CD8-positive, alpha-beta memory T cell (primary cell): ENCODE data around the gene MRPL24. TPM values are rescaled to one million over a fixed set of nuclear protein-coding genes. Genes with fewer than 3 reads are reported as not detected.

Source experiments
- CTCF ChIA-PET: fragments of 350-600 bp; sonication (Branson Sonifier 250); formaldehyde crosslinking; loops from one replicate; lab custom pipeline; 2021; ENCODE audit warnings: antibody characterized with exemption; lab: Charles Lee
- POLR2A ChIA-PET: fragments of 350-600 bp; sonication (Branson Sonifier 250); formaldehyde crosslinking; loops from one replicate; lab custom pipeline; 2021; ENCODE audit warnings: antibody characterized with exemption; lab: Charles Lee
- DNase-seq, 5 donors: peaks; one replicate each; pipeline versions ENCODE4 v3.0.0 to v3.0.0-alpha.2; 2020 to 2022; ENCODE audit warnings: mixed read lengths in 1 of 5
- H3K27ac ChIP-seq: one replicate; pipeline ENCODE4 v1.7.0; 2013; ENCODE audit warnings: low read depth, mild to moderate bottlenecking, low read length, moderate library complexity
- H3K27me3 ChIP-seq: 2 replicates; pipeline ENCODE4 v1.7.0; 2013; ENCODE audit warnings: low read length, mild to moderate bottlenecking; ENCODE audit not compliant: insufficient read depth, poor library complexity, severe bottlenecking
- H3K36me3 ChIP-seq: 2 replicates; pipeline ENCODE4 v1.7.0; 2013; ENCODE audit warnings: mild to moderate bottlenecking, low read length, moderate library complexity; ENCODE audit not compliant: insufficient read depth
- H3K4me1 ChIP-seq: 2 replicates; pipeline ENCODE4 v1.7.0; 2013; ENCODE audit warnings: mild to moderate bottlenecking, low read length, moderate library complexity; ENCODE audit not compliant: insufficient read depth
- H3K4me3 ChIP-seq: 2 replicates; pipeline ENCODE4 v1.7.0; 2013; ENCODE audit warnings: mild to moderate bottlenecking, low read length
- H3K9me3 ChIP-seq: 2 replicates; pipeline ENCODE4 v1.7.0; 2013; ENCODE audit warnings: mild to moderate bottlenecking, low read length
- H3K27ac Mint-ChIP-seq, 8 donors: one replicate each; pipeline ENCODE4 v1.8.0; 2020 to 2021; ENCODE audit warnings: mixed read lengths in 8 of 8, mild to moderate bottlenecking in 6 of 8, inconsistent platforms in 3 of 8, moderate library complexity in 3 of 8
- H3K27me3 Mint-ChIP-seq, 2 donors: one replicate each; pipeline ENCODE4 v1.8.0; 2020 to 2021; ENCODE audit warnings: mixed read lengths in 2 of 2, mild to moderate bottlenecking in 1 of 2, moderate library complexity in 1 of 2
- H3K36me3 Mint-ChIP-seq, 3 donors: one replicate each; pipeline ENCODE4 v1.8.0; 2020 to 2021; ENCODE audit warnings: mixed read lengths in 3 of 3, inconsistent platforms in 1 of 3, mild to moderate bottlenecking in 1 of 3
- H3K4me1 Mint-ChIP-seq, 3 donors: one replicate each; pipeline ENCODE4 v1.8.0; 2020 to 2021; ENCODE audit warnings: mixed read lengths in 3 of 3, inconsistent platforms in 1 of 3, mild to moderate bottlenecking in 1 of 3
- H3K4me3 Mint-ChIP-seq, 7 donors: one replicate each; pipeline ENCODE4 v1.8.0; 2020 to 2021; ENCODE audit warnings: mixed read lengths in 7 of 7, mild to moderate bottlenecking in 6 of 7, moderate library complexity in 4 of 7, inconsistent platforms in 2 of 7
- H3K9me3 Mint-ChIP-seq, 5 donors: one replicate each; pipeline ENCODE4 v1.8.0; 2020 to 2022; ENCODE audit warnings: mixed read lengths in 5 of 5, mild to moderate bottlenecking in 3 of 5, moderate library complexity in 2 of 5, inconsistent platforms in 1 of 5
- polyA plus RNA-seq: library from polyadenylated mRNA; unstranded; fragments of 300-500 nt; fragmentation: Illumina TruSeq; gene quantifications from one replicate; pipeline ENCODE4 v1.2.3, GENCODE V29; 2021
- total RNA-seq, 2 experiments: library from RNA; stranded (reverse); gene quantifications; one replicate each; pipeline ENCODE4 v1.2.3, GENCODE V29; 2021

Gene MRPL24
- total RNA-seq (100 to 1,000 TPM; 122 to 131 TPM), polyA plus RNA-seq (92.2 TPM)

DNA sequence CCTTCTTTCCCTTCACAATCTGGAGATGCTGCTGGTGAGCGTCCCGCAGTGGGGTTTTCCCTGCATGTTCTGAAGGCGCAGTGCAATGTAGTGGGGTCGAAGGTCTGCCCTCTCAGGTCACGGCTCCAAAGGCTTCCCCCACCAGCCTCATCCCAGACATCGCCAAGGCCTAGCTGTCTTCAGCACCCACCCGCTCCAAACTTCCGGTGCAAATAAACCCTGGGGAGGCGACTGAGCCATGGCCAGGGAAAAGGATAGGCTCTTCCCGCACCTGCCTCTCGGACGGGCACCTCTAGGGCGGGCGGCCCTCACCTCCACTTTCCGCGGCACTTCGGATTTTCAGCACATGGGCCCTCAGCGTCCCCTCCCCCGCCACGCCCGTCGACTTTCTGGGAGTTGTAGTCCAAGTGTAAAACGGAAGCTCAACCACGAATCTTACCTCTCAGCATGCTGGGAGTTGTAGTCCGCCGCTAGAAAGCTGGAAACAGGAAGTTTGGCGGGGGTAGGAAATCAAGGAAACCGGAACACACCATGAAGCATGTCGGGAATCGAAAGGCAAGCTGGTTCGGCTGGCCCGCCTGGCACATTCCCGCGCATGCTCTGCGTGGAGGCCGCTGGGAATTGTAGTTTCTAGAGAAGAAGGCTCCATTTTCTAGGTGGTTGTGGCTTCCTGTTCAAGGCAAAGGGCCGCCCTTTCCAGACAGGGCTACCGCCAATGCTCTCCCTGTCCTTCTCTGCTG lies at the start of gene MRPL24:
Gene MRPL24 (minus strand): TSS at position 348 of the 740 bp plus-strand sequence. CDS start 2,384 bp downstream, outside the sequence.
- H3K4me3 ChIP-seq = peak within 1 kb of the TSS; percentile 76
- ChIA-PET CTCF (interaction anchor here (1.0 to 7.1 kb wide), 9 partner anchors 10 to 132 kb away, joined by 3 to 58 read pairs (median 8); partner anchors contain the start of genes HDGF, ISG20L2, METTL25B and NTRK1), POLR2A (interaction anchor here (0.6 to 2.9 kb wide), 5 partner anchors 11 to 76 kb away, joined by 3 to 45 read pairs (median 42); partner anchors contain the start of genes HDGF, ISG20L2, METTL25B and PRCC)
- no peaks in the 10 kb centered on the region for H3K27me3 ChIP-seq
- Mint-ChIP-seq H3K9me3 (no peaks in the 10 kb centered on the region), H3K27me3 (no peaks in the 10 kb centered on the region), H3K27ac (peak within 1 kb of the TSS; percentile 92 to 99 (median 98)), H3K36me3 (peaks cover 3 to 70% (median 6%) of the 10 kb centered on the region in 3 donors), H3K4me1 (peaks cover 27 to 40% (median 40%) of the 10 kb centered on the region in 3 donors), H3K4me3 (peak within 1 kb of the TSS; percentile 93 to 97 (median 94))
- DNase-seq = peak; percentile 90 to 99 (median 97)
- H3K27ac ChIP-seq = peak within 1 kb of the TSS; percentile 62
- no peaks in the 10 kb centered on the region for H3K9me3 ChIP-seq
- H3K4me1 ChIP-seq = peaks cover 29% of the 10 kb centered on the region
- H3K36me3 ChIP-seq = peaks cover 18% of the 10 kb centered on the region

GRCh38 chr1:156789621-156790318 lies 48.9 kb upstream of the MRPL24 start:
- Histone ChIP-seq H3K9me3 (no peaks in the 10 kb centered on the region), H3K4me1 (no peaks in the 10 kb centered on the region), H3K36me3 (peaks cover 38% of the 10 kb centered on the region), H3K27ac (no peak overlapping the region), H3K27me3 (no peaks in the 10 kb centered on the region), H3K4me3 (no peak overlapping the region)
- no peak for DNase-seq
- Mint-ChIP-seq H3K27me3 (peaks cover 0 to 2% of the 10 kb centered on the region in 2 donors), H3K9me3 (no peaks in the 10 kb centered on the region), H3K4me3 (no peak overlapping the region), H3K36me3 (peaks cover 9 to 84% (median 31%) of the 10 kb centered on the region in 3 donors), H3K4me1 (peaks cover 7 to 10% (median 10%) of the 10 kb centered on the region in 3 donors), H3K27ac (peak overlapping the region in 3 of 8 donors; percentile 46 to 86 (median 67))
- ChIA-PET POLR2A (interaction anchor here (0.7 kb wide), 1 partner anchor 12 kb away, joined by 3 read pairs; no protein-coding TSS in a partner anchor), CTCF (interaction anchor here (2.2 to 3.7 kb wide), 2 partner anchors 64 to 70 kb away, joined by 6 to 18 read pairs; partner anchors contain the start of gene NTRK1)

DNA sequence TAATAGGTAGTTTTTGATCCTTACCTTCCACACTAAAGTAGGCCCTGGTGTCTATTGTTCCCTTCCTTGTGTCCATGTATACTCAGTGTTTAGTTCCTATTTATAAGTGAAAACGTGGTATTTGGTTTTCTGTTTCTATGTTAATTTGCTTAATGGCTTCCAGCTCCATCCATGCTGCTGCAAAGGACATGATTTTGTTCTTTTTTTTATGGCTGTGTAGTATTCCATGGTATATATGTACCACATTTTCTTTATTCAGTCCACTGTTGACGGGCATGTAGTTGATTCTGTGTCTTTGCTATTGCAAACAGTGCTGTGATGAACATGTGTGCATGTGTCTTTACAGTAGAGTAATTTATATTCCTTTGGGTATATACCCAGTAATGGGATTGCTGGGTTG lies 47.2 kb upstream of the MRPL24 start:
- no peak overlapping the region for H3K4me3 ChIP-seq
- POLR2A ChIA-PET = interaction anchor here (0.7 kb wide), 1 partner anchor 660 kb away, joined by 3 read pairs; no protein-coding TSS in a partner anchor
- Mint-ChIP-seq H3K4me3 (no peak overlapping the region), H3K9me3 (no peaks in the 10 kb centered on the region), H3K27me3 (peaks cover 0 to 2% of the 10 kb centered on the region in 2 donors), H3K27ac (no peak overlapping the region), H3K36me3 (peaks cover 9 to 81% (median 24%) of the 10 kb centered on the region in 3 donors), H3K4me1 (peaks cover 7 to 10% (median 10%) of the 10 kb centered on the region in 3 donors)
- H3K4me1 ChIP-seq = no peaks in the 10 kb centered on the region
- H3K27ac ChIP-seq = no peak overlapping the region
- no peaks in the 10 kb centered on the region for H3K9me3 ChIP-seq
- CTCF ChIA-PET = interaction anchor here (0.8 to 2.2 kb wide), 3 partner anchors 50 to 71 kb away, joined by 3 to 6 read pairs (median 4); no protein-coding TSS in a partner anchor
- H3K27me3 ChIP-seq = no peaks in the 10 kb centered on the region
- DNase-seq = no peak
- peaks cover 41% of the 10 kb centered on the region for H3K36me3 ChIP-seq

GRCh38 chr1:156786640-156787039 lies 45.8 kb upstream of the MRPL24 start:
- ChIA-PET POLR2A (no interaction called here), CTCF (interaction anchor here (1.0 kb wide), 1 partner anchor 14 kb away, joined by 3 read pairs; no protein-coding TSS in a partner anchor)
- no peak for DNase-seq
- Mint-ChIP-seq H3K4me3 (no peak overlapping the region), H3K27ac (peak overlapping the region in 2 of 8 donors; percentile 42 to 88), H3K4me1 (peaks cover 14 to 18% (median 18%) of the 10 kb centered on the region in 3 donors), H3K27me3 (no peaks in the 10 kb centered on the region), H3K9me3 (no peaks in the 10 kb centered on the region), H3K36me3 (peaks cover 8 to 82% (median 26%) of the 10 kb centered on the region in 3 donors)
- Histone ChIP-seq H3K36me3 (peaks cover 27% of the 10 kb centered on the region), H3K4me3 (no peak overlapping the region), H3K27me3 (no peaks in the 10 kb centered on the region), H3K9me3 (no peaks in the 10 kb centered on the region), H3K27ac (no peak overlapping the region), H3K4me1 (no peaks in the 10 kb centered on the region)

DNA sequence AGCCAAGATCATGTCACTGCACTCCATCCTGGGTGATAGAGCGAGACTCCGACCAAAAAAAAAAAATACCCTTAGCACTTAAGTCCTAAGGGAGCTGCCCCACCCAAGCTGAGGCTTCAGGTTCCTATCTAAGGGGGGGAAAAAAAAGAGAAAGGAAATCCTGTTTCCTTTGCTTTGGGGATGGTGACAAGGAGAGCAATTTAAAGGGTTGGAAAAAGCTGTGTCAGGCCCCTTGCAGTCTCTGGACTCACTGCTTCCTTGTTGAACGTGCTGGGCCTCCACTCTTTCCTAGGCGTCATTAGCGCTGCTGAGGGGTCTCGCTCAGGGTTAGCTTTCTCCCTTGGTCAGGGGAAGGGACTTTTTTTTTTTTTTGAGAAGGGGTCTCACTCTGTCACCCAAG lies 44.6 kb upstream of the MRPL24 start:
- H3K4me3 ChIP-seq = no peak overlapping the region
- no peaks in the 10 kb centered on the region for H3K27me3 Mint-ChIP-seq
- H3K27me3 ChIP-seq = no peaks in the 10 kb centered on the region
- no peaks in the 10 kb centered on the region for H3K9me3 Mint-ChIP-seq
- H3K36me3 ChIP-seq = peaks cover 20% of the 10 kb centered on the region
- H3K27ac ChIP-seq = no peak overlapping the region
- no peaks in the 10 kb centered on the region for H3K4me1 ChIP-seq
- H3K4me3 Mint-ChIP-seq = no peak overlapping the region
- H3K27ac Mint-ChIP-seq = peak overlapping the region in 1 of 8 donors; percentile 72
- no peak for DNase-seq
- ChIA-PET CTCF (interaction anchor here (1.2 to 2.5 kb wide), 5 partner anchors 9 to 161 kb away, joined by 3 to 9 read pairs (median 4); no protein-coding TSS in a partner anchor), POLR2A (interaction anchor here (0.7 kb wide), 1 partner anchor 132 kb away, joined by 3 read pairs; no protein-coding TSS in a partner anchor)
- peaks cover 5 to 80% (median 29%) of the 10 kb centered on the region in 3 donors for H3K36me3 Mint-ChIP-seq
- no peaks in the 10 kb centered on the region for H3K9me3 ChIP-seq
- peaks cover 19 to 27% (median 21%) of the 10 kb centered on the region in 3 donors for H3K4me1 Mint-ChIP-seq

DNA sequence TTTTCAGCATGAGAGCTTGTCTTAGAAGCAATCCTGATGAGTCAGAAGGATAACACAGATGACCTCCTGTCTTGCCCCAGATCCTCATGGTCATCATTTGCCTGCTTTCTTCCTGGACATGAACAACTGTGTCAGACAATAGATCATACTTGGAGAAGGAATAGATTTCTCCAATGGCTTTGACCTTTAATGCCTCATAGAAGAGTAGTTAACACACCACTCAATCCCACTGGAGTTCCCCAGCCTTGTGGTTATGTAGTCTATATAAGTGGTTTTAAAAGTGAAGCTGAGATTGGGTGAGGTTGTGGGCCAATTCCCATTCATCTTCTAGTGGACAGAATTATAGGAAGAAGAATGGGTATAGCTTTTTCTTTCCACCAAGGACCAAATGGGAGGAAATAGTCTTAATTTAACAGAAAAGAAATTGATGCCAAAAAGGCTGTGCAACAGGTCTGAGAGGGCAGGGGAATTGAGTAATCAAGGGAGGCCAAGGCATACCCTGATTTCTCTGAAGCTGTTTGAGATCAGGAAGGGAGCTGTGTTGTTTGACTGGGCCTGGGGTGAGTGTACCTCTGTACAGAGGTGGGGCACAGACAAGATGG lies 40.8 kb upstream of the MRPL24 start:
- Mint-ChIP-seq H3K4me1 (peaks cover 28 to 35% (median 34%) of the 10 kb centered on the region in 3 donors), H3K4me3 (no peak overlapping the region), H3K9me3 (no peaks in the 10 kb centered on the region), H3K27me3 (no peaks in the 10 kb centered on the region), H3K36me3 (peaks cover 0 to 59% (median 15%) of the 10 kb centered on the region in 3 donors), H3K27ac (peak overlapping the region in 3 of 8 donors; percentile 8 to 73 (median 48))
- H3K4me1 ChIP-seq = peaks cover 16% of the 10 kb centered on the region
- ChIA-PET POLR2A (no interaction called here), CTCF (interaction anchor here (1.0 to 1.6 kb wide), 3 partner anchors 13 to 146 kb away, joined by 3 read pairs; no protein-coding TSS in a partner anchor)
- H3K27ac ChIP-seq = no peak overlapping the region
- no peak overlapping the region for H3K4me3 ChIP-seq
- H3K27me3 ChIP-seq = no peaks in the 10 kb centered on the region
- H3K36me3 ChIP-seq = peaks cover 10% of the 10 kb centered on the region
- DNase-seq = no peak
- H3K9me3 ChIP-seq = no peaks in the 10 kb centered on the region

DNA sequence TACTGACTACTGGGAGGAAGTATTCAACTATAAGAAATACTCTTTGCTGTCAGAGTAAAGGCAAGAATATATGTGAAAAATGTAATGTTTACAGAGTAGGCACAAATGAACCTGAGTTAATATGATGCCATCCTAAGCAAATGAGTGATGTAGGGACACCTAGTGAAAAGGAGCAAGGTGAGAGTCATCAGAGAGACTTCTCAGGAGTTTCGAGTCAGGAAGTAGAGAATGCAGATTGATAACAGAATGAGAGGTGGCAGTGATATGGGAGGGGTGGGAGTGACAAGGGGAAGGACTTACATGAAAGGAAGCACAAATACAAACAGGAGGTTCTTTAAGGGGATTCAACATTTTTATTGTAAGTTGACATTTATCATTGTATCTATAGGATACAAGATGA lies 36.7 kb upstream of the MRPL24 start:
- ChIA-PET POLR2A (no interaction called here), CTCF (interaction anchor here (1.4 kb wide), 1 partner anchor 82 kb away, joined by 3 read pairs; no protein-coding TSS in a partner anchor)
- Mint-ChIP-seq H3K36me3 (peaks cover 0 to 45% (median 13%) of the 10 kb centered on the region in 3 donors), H3K9me3 (no peaks in the 10 kb centered on the region), H3K27me3 (no peaks in the 10 kb centered on the region), H3K4me1 (peaks cover 47 to 59% (median 59%) of the 10 kb centered on the region in 3 donors), H3K4me3 (peak overlapping the region in 1 of 7 donors; percentile 51), H3K27ac (peak overlapping the region; percentile 18 to 84 (median 67))
- Histone ChIP-seq H3K4me1 (peaks cover 22% of the 10 kb centered on the region), H3K27me3 (no peaks in the 10 kb centered on the region), H3K9me3 (no peaks in the 10 kb centered on the region), H3K27ac (no peak overlapping the region), H3K36me3 (no peaks in the 10 kb centered on the region), H3K4me3 (no peak overlapping the region)
- DNase-seq = no peak
